Adrenal gland (tissue), 12 donors: Measurements from ENCODE around the gene CDX2. TPM values are rescaled to one million over a fixed set of nuclear protein-coding genes. Genes with fewer than 3 reads are reported as not detected.

Source experiments
- DNase-seq, 7 donors: peaks; one replicate each; pipeline ENCODE4 v3.0.0-alpha.2; 2019 to 2020
- H3K27ac ChIP-seq, 5 donors: fragments of 200-600 bp; sonication (generic) in 4 of 5; 1 replicate in 3 of 5; 2 replicates in 2 of 5; pipeline versions ENCODE4 v1.5.1 to v1.8.0; 2016 to 2020; ENCODE audit warnings: mild to moderate bottlenecking in 1 of 5
- H3K27me3 ChIP-seq: fragments of 200-600 bp; 2 replicates; pipeline ENCODE4 v1.8.0; 2021
- H3K36me3 ChIP-seq, 2 donors: fragments of 200-600 bp; replicated peaks in 1 of 2; 1 replicate in 1 of 2; 2 replicates in 1 of 2; pipeline versions ENCODE4 v1.5.1 to v1.8.0; 2018 to 2022
- H3K4me1 ChIP-seq, 2 donors: fragments of 200-600 bp; replicated peaks in 1 of 2; 1 replicate in 1 of 2; 2 replicates in 1 of 2; pipeline versions ENCODE4 v1.5.1 to v1.8.0; 2018 to 2021
- H3K4me3 ChIP-seq, 4 donors: fragments of 200-600 bp; sonication (generic) in 3 of 4; one replicate each; pipeline ENCODE4 v1.5.1; 2016 to 2018
- H3K9me3 ChIP-seq, 3 donors: fragments of 200-600 bp; sonication (generic) in 1 of 3; replicated peaks in 1 of 3; 1 replicate in 2 of 3; 2 replicates in 1 of 3; pipeline versions ENCODE4 v1.5.1 to v1.8.0; 2016 to 2021
- POLR2A ChIP-seq, 2 donors: fragments of 450-650 bp; IDR thresholded peaks; one replicate each; pipeline ENCODE4 v1.6.1; 2017; ENCODE audit warnings: antibody characterized with exemption in 2 of 2, mild to moderate bottlenecking in 2 of 2, moderate library complexity in 1 of 2
- WGBS, 4 donors: extraction: QIAGEN DNeasy Blood & Tissue Kit in 2 of 4; methylation state at CpG; one replicate each; pipeline versions ENCODE4 v1.1.5 to v1.1.7; 2013 to 2017; 5-methylcytosine and 5-hydroxymethylcytosine counted together
- intact Hi-C, 2 donors: fragments of 100-400 bp; cut with DNase I; formaldehyde crosslinking; loops; one replicate each; pipeline versions ENCODE4 v1.14.1 to v1.15.0; 2022 to 2023
- polyA plus RNA-seq, 3 donors: library from polyadenylated mRNA; stranded (reverse); fragments of 200-250 nt in 2 of 3; fragments of 350-450 nt in 1 of 3; fragmentation: Illumina TruSeq in 1 of 3; extraction: RNeasy Lipid Tissue Mini Kit (QIAGEN cat#74804) in 1 of 3; gene quantifications; one replicate each; pipeline ENCODE4 v1.2.3, GENCODE V29; 2013 to 2014
- total RNA-seq, 9 donors: library from RNA; depleted of rRNA in 4 of 9; stranded (reverse); fragments of >200 nt in 4 of 9; fragments of 120-200 nt in 1 of 9; fragmentation: NEBNext Ultra II Directional in 1 of 9; extraction: Animal tissue kit (Norgen Biotek cat#: 25700) in 1 of 9; gene quantifications; one replicate each; pipeline versions ENCODE4 v1.1.0 to v1.2.4, GENCODE V29; 2013 to 2023
- TF ChIP-seq, protein P1 (sequence below), 6 experiments: fragments of 450-650 bp in 4 of 6; fragments of 200-600 bp in 2 of 6; sonication (generic) in 1 of 6; IDR thresholded peaks; 1 replicate in 5 of 6; 2 replicates in 1 of 6; pipeline versions ENCODE4 v1.5.1 to v1.8.0; 2016 to 2021; ENCODE audit warnings: antibody characterized with exemption in 6 of 6, mild to moderate bottlenecking in 2 of 6, moderate library complexity in 1 of 6
- donor health status: healthy with polysubstance abuse.
- donor health status: Bipolar disorder and iron deficiency.
- donor health status: DM: yes; HTN: yes; CAD: no.
- donor health status: DM: no; HTN: no; CAD: no.
- donor health status: DM: no; HTN: no; CAD: no.
- donor health status: DM: yes; HTN: yes; CAD: no.

Gene CDX2
- total and polyA plus RNA-seq, 12 donors, result 0.08 to 0.14 TPM; not detected in 10

DNA sequence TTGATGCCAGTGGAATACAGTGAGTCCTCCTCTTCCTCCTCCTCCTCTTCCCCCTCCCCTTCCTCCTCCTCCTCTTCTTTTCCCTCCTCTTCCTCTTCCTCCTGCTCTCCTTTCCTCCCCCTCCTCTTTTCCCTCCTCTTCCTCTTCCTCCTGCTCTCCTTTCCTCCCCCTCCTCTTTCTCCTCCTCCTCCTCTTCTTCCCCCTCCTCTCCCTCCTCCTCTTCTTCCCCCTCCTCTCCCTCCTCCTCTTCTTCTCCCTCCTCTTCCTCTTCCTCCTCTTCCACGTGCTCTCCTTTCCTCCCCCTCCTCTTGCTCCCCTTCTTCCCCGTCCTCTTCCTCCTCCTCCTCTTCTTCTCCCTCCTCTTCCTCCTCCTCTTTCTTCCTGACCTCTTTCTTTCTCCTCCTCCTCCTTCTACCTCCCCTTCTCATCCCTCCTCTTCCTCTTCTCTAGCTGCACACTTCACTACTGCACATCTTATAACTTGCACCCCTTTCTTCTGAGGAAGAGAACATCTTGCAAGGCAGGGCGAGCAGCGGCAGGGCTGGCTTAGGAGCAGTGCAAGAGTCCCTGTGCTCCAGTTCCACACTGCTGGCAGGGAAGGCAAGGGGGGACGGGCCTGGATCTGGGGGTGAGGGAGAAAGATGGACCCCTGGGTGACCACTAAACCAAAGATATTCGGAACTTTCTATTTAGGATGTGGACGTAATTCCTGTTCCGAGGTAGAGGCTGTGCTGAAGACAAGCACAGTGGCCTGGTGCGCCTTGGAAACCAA is 43.7 kb downstream of the CDX2 start:
- H3K4me1 ChIP-seq, result peaks cover 11 to 13% of the 10 kb centered on the region in 2 donors

DNA sequence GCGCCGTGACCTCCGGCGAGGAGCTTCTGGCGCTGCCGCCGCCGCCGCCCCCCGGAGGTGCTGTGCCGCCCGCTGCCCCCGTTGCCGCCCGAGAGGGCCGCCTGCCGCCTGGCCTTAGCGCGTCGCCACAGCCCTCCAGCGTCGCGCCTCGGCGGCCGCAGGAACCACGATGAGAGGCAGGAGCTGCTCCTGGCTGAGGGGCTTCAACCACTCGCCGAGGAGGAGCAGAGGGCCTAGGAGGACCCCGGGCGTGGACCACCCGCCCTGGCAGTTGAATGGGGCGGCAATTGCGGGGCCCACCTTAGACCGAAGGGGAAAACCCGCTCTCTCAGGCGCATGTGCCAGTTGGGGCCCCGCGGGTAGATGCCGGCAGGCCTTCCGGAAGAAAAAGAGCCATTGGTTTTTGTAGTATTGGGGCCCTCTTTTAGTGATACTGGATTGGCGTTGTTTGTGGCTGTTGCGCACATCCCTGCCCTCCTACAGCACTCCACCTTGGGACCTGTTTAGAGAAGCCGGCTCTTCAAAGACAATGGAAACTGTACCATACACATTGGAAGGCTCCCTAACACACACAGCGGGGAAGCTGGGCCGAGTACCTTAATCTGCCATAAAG is 44.5 kb downstream of the CDX2 start:
- H3K27me3 ChIP-seq, result peaks cover 98% of the 10 kb centered on the region
- H3K4me3 ChIP-seq, result no peak overlapping the region
- no peaks in the 10 kb centered on the region for H3K9me3 ChIP-seq
- DNase-seq, result no peak
- TF ChIP-seq POLR2A (IDR thresholded peaks at IDR 0.05), result no peak
- TF ChIP-seq, protein P1, sequence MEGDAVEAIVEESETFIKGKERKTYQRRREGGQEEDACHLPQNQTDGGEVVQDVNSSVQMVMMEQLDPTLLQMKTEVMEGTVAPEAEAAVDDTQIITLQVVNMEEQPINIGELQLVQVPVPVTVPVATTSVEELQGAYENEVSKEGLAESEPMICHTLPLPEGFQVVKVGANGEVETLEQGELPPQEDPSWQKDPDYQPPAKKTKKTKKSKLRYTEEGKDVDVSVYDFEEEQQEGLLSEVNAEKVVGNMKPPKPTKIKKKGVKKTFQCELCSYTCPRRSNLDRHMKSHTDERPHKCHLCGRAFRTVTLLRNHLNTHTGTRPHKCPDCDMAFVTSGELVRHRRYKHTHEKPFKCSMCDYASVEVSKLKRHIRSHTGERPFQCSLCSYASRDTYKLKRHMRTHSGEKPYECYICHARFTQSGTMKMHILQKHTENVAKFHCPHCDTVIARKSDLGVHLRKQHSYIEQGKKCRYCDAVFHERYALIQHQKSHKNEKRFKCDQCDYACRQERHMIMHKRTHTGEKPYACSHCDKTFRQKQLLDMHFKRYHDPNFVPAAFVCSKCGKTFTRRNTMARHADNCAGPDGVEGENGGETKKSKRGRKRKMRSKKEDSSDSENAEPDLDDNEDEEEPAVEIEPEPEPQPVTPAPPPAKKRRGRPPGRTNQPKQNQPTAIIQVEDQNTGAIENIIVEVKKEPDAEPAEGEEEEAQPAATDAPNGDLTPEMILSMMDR (IDR thresholded peaks at IDR 0.05), result no peak
- intact Hi-C loops, result no loop called here
- peaks cover 13 to 21% of the 10 kb centered on the region in 2 donors for H3K4me1 ChIP-seq
- H3K36me3 ChIP-seq, result no peaks in the 10 kb centered on the region
- 6 to 14% (median 8%) methylated on average over 13 to 46 of the region's 46 CpGs for WGBS, 4 donors
- H3K27ac ChIP-seq, result no peak overlapping the region

More for the DNA sequence above, 43.7 kb downstream of the CDX2 start:
- Histone ChIP-seq H3K27me3 (peaks cover 93% of the 10 kb centered on the region), H3K27ac (no peak overlapping the region), H3K4me3 (no peak overlapping the region), H3K9me3 (no peaks in the 10 kb centered on the region), H3K36me3 (no peaks in the 10 kb centered on the region)
- 36 to 41% (median 38%) methylated on average over 9 of the region's 9 CpGs for WGBS, 4 donors
- DNase-seq, result no peak
- TF ChIP-seq, protein P1 (IDR thresholded peaks at IDR 0.05), result no peak
- no peak for TF ChIP-seq POLR2A (IDR thresholded peaks at IDR 0.05)
- intact Hi-C loops, result no loop called here

DNA sequence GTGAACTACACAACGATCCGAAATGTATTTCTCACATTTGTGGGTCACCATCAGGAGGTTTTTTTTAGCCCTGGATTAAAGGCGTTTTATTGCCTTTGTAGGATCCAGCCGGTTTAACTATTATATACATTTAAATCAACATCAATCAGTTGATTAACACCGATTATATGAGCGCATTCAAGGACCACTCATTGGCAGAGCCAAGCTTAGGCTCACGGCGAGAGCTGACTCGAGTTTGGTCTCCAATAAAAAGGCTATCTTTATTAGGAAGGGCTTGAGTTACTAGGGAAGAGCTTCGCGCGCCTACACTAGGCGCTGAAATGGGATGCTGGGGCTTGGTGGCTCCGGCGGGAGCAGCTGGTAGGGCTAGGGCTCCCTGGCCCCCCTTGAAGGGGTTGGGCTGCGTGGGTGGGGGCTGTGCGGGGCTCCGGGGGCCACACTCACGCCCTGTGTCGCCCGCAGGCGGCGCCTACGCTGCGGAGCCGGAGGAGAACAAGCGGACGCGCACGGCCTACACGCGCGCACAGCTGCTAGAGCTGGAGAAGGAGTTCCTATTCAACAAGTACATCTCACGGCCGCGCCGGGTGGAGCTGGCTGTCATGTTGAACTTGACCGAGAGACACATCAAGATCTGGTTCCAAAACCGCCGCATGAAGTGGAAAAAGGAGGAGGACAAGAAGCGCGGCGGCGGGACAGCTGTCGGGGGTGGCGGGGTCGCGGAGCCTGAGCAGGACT is 45.2 kb downstream of the CDX2 start:
- H3K27me3 ChIP-seq, result peaks cover 98% of the 10 kb centered on the region
- no peak overlapping the region for H3K4me3 ChIP-seq
- H3K4me1 ChIP-seq, result peaks cover 13 to 25% of the 10 kb centered on the region in 2 donors
- intact Hi-C loops, result no loop called here
- no peak for DNase-seq
- no peaks in the 10 kb centered on the region for H3K9me3 ChIP-seq
- 3 to 9% (median 5%) methylated on average over 16 to 48 of the region's 48 CpGs for WGBS, 4 donors
- no peaks in the 10 kb centered on the region for H3K36me3 ChIP-seq
- no peak overlapping the region for H3K27ac ChIP-seq
- TF ChIP-seq, protein P1 (IDR thresholded peaks at IDR 0.05), result no peak
- no peak for TF ChIP-seq POLR2A (IDR thresholded peaks at IDR 0.05)
